Subcutaneous adipose tissue (tissue), 4 donors: ENCODE data around the gene PPME1. TPM values are rescaled to one million over a fixed set of nuclear protein-coding genes. Genes with fewer than 3 reads are reported as not detected.

Experiments
- CTCF ChIP-seq: fragments of 450-650 bp; IDR thresholded peaks from one replicate; pipeline ENCODE4 v1.5.1; 2016; ENCODE audit warnings: low read depth, mild to moderate bottlenecking, control low read depth, antibody characterized with exemption, moderate library complexity
- total RNA-seq, 4 donors: library from RNA; depleted of rRNA; stranded (reverse); fragments of >200 nt; gene quantifications; one replicate each; pipeline ENCODE4 v1.1.0, GENCODE V29; 2016

PPME1 gene
- total RNA-seq, 4 donors from 2014 or later: 15.0 to 26.3 (median 19.6) TPM

GRCh38 chr11:74208507-74208906, 37.4 kb downstream of the PPME1 start:
- TF ChIP-seq CTCF: no peak

GRCh38 chr11:74212533-74212932, 41.4 kb downstream of the PPME1 start:
- TF ChIP-seq CTCF: no peak

GRCh38 chr11:74220376-74220775, 49.3 kb downstream of the PPME1 start:
- no peak for TF ChIP-seq CTCF

- no peak for TF ChIP-seq CTCF
Measured at GRCh38 chr11:74221816-74222215, 50.7 kb downstream of the PPME1 start.

- TF ChIP-seq CTCF: no peak
Measured at GRCh38 chr11:74225565-74225964, 54.5 kb downstream of the PPME1 start.

- no peak for TF ChIP-seq CTCF
Measured at GRCh38 chr11:74226907-74227306, 55.8 kb downstream of the PPME1 start.

- no peak for TF ChIP-seq CTCF
Measured at GRCh38 chr11:74232311-74232950, 61.3 kb downstream of the PPME1 start.
